ENCODE data around the gene PIK3C3.

The PIK3C3 gene

DNA sequence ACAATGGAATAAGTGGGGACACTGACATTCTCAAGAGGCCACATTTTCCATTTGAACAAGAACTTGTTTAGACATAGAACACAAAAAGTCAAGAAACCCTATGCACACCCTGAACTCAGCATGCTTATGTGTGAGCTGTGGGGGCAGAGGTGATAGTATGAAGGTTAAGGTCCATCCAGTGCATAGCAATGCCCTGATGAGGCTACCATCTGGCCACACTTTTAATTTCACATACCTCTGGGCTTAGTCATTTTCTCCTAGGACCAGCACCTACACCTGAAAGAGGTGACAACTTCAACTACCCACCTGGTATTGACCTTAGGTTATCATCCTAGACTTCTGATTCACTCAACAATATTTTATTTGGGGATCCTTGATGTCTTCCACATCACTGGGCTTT, 139.8 kb downstream of the PIK3C3 start:
- no peak for DNase-seq (ENCODE audit: extremely low read depth, insufficient read length)
- TF ChIP-seq, protein P1, sequence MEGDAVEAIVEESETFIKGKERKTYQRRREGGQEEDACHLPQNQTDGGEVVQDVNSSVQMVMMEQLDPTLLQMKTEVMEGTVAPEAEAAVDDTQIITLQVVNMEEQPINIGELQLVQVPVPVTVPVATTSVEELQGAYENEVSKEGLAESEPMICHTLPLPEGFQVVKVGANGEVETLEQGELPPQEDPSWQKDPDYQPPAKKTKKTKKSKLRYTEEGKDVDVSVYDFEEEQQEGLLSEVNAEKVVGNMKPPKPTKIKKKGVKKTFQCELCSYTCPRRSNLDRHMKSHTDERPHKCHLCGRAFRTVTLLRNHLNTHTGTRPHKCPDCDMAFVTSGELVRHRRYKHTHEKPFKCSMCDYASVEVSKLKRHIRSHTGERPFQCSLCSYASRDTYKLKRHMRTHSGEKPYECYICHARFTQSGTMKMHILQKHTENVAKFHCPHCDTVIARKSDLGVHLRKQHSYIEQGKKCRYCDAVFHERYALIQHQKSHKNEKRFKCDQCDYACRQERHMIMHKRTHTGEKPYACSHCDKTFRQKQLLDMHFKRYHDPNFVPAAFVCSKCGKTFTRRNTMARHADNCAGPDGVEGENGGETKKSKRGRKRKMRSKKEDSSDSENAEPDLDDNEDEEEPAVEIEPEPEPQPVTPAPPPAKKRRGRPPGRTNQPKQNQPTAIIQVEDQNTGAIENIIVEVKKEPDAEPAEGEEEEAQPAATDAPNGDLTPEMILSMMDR (IDR thresholded peaks at IDR 0.05; ENCODE audit: insufficient read depth, low read length, poor library complexity, severe bottlenecking): no peak

DNA sequence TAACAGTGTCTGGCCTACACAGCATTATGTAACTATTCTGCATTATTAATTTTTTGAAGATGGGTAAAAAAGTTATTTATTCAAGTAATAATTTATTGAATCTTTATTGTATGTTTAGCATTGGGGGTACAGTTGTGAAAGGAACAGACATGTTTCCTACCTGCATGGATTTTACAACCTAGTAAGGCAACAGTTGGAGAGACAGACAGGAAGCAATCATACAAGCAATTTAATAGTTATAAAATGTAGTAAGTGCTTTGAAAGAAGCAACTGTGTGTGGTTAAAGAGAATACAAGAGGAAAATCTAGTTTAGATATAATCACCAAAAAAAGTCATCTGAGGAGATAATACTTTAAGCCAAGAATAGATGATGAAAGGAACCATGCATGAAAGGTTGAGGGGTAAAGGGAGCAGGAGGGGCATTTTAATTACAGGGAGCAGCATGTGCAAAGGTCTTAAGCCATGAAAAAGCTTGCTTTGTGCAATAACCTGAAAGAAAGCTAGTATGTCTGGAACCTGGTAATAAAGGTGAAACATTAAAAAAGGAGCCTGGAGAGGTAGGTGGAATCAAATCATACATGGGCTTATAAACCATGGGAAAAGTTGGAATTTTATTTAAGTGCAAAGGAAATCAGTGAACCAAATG, 140.8 kb downstream of the PIK3C3 start:
- H3K27me3 ChIP-seq (replicated peaks; ENCODE audit: control insufficient read depth, insufficient read depth, low read length): no peaks in the 10 kb centered on the region
- TF ChIP-seq, protein P1 (IDR thresholded peaks at IDR 0.05; ENCODE audit: insufficient read depth, low read length, poor library complexity, severe bottlenecking): no peak
- no peaks in the 10 kb centered on the region for H3K36me3 ChIP-seq (ENCODE audit: control insufficient read depth, insufficient read depth, low read length)
- no peak overlapping the region for H3K4me3 ChIP-seq (replicated peaks; ENCODE audit: low read depth, low read length)
- DNase-seq (ENCODE audit: extremely low read depth, insufficient read length): no peak

More for the DNA sequence above, 139.8 kb downstream of the PIK3C3 start:
- no peaks in the 10 kb centered on the region for H3K27me3 ChIP-seq (replicated peaks; ENCODE audit: control insufficient read depth, insufficient read depth, low read length)
- no peaks in the 10 kb centered on the region for H3K36me3 ChIP-seq (ENCODE audit: control insufficient read depth, insufficient read depth, low read length)
- H3K4me3 ChIP-seq (replicated peaks; ENCODE audit: low read depth, low read length): no peak overlapping the region

DNA sequence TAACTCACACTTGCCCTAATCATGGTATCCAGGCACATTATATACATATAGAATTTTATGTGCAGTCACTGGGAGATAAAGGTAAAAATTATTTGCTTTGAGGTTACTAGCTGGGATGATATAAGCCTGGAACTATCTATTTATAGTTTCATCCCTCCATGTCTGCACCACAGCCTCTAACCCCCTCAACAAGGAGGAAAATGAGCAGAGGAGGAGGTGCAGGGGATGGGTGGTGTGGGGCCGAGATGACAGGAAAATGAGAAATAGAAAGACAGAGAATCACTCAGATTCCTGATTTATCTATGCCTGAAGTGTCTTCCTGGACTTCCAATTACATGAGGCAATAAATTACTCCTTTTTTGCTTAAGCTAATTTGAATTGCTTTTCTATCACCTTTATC, 145.2 kb downstream of the PIK3C3 start:
- TF ChIP-seq, protein P1 (IDR thresholded peaks at IDR 0.05; ENCODE audit: insufficient read depth, low read length, poor library complexity, severe bottlenecking): no peak
- Histone ChIP-seq H3K27me3 (replicated peaks; ENCODE audit: control insufficient read depth, insufficient read depth, low read length) (no peaks in the 10 kb centered on the region), H3K36me3 (ENCODE audit: control insufficient read depth, insufficient read depth, low read length) (no peaks in the 10 kb centered on the region), H3K4me3 (replicated peaks; ENCODE audit: low read depth, low read length) (no peak overlapping the region)
- no peak for DNase-seq (ENCODE audit: extremely low read depth, insufficient read length)

DNA sequence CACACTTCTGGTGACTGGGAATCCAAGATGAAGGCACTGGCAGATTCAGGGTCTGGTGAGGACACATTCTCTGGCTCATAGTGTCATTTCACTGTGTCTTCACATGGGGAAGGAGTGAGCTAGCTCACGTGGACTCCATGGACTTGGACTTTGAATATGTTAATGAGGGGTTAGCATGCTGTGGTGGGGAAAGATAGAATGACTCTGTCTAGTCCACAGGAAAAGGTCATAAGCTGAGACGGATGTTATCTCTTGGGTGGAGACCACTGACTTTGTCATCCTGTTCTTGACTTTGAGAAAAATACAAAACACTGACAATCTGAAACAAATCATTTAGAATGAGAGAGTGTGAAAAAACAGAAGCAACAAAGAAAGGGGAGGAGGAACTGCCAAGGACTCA, 145.9 kb downstream of the PIK3C3 start:
- DNase-seq (ENCODE audit: extremely low read depth, insufficient read length): no peak
- no peaks in the 10 kb centered on the region for H3K36me3 ChIP-seq (ENCODE audit: control insufficient read depth, insufficient read depth, low read length)
- no peak overlapping the region for H3K4me3 ChIP-seq (replicated peaks; ENCODE audit: low read depth, low read length)
- TF ChIP-seq, protein P1 (IDR thresholded peaks at IDR 0.05; ENCODE audit: insufficient read depth, low read length, poor library complexity, severe bottlenecking): no peak
- no peaks in the 10 kb centered on the region for H3K27me3 ChIP-seq (replicated peaks; ENCODE audit: control insufficient read depth, insufficient read depth, low read length)

DNA sequence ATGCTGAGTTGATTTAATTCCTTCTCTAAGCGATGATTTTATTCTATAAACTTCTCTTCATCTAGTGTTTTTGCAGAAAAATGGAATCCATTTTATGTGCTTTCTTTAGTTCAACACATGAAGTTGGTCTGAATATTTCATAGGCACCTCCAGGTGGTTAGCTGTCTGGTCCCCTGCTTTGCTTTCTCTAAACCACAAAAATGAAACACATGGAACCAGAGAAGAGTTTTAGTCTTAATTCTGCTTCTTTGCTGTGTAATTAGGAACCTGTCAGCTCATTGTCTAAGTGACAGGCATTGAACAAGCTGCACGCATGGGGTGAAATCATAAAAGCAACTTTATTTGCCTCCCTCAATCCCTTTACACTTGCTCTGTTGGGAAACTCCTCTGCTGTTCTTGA, 150.4 kb downstream of the PIK3C3 start:
- TF ChIP-seq, protein P1 (IDR thresholded peaks at IDR 0.05; ENCODE audit: insufficient read depth, low read length, poor library complexity, severe bottlenecking): no peak
- no peaks in the 10 kb centered on the region for H3K36me3 ChIP-seq (ENCODE audit: control insufficient read depth, insufficient read depth, low read length)

DNA sequence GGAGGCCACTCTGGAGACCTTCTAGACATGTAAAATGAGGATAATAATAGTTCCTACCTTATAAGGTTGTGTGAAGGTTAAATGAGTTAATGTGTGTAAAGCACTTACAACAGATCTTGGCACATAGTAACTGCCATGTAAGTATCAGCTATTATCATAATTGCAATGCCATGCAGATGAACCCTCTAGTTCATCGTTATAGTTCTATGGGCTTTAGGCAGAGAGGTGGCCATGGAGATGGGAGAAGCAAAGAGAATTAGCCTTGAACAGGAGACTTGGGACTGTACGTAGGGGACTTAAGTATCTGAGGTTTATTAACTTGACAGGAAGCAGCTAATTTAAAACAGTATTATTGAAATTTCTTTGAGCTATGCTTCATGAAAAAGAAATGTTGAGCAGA, 151.8 kb downstream of the PIK3C3 start:
- Histone ChIP-seq H3K4me3 (replicated peaks; ENCODE audit: low read depth, low read length) (no peak overlapping the region), H3K27me3 (replicated peaks; ENCODE audit: control insufficient read depth, insufficient read depth, low read length) (no peaks in the 10 kb centered on the region), H3K36me3 (ENCODE audit: control insufficient read depth, insufficient read depth, low read length) (no peaks in the 10 kb centered on the region)
- TF ChIP-seq, protein P1 (IDR thresholded peaks at IDR 0.05; ENCODE audit: insufficient read depth, low read length, poor library complexity, severe bottlenecking): no peak
- no peak for DNase-seq (ENCODE audit: extremely low read depth, insufficient read length)

More for the DNA sequence above, 150.4 kb downstream of the PIK3C3 start:
- Histone ChIP-seq H3K27me3 (replicated peaks; ENCODE audit: control insufficient read depth, insufficient read depth, low read length) (no peaks in the 10 kb centered on the region), H3K4me3 (replicated peaks; ENCODE audit: low read depth, low read length) (no peak overlapping the region)
- no peak for DNase-seq (ENCODE audit: extremely low read depth, insufficient read length)

Data from GM06990 (cell line).